AML-193 (cell line): ENCODE results near the gene FIBCD1.

Experiments used
- DNase-seq, 2 experiments: peaks; one replicate each; lab custom pipeline; 2025; lab: John Stamatoyannopoulos, UW

Gene FIBCD1

DNA sequence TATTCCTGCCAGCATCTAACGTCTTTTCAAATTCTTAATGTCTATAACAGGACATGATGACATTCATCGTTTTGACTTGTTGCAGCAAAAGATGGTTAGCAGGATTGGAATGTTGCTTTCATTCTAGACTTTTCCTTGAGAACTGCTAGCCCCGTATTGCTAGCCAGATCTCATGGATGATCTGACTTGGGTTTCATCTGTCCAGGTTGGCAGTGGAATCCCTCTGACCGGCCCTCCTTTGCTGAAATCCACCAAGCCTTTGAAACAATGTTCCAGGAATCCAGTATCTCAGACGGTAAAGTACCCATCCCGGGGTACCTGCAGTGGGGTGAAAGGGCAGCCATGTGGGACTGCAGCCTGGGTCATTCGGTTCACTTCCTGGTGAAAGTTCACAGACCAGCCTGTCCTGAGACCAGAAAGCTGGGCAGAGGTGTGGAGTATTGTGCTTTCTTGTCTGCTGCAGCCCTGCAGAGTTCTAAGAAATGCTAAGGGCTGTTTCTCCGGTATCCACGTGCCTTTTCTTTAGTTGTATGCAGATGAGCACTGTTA, 59.1 kb downstream of the FIBCD1 start:
- DNase-seq = no peak

DNA sequence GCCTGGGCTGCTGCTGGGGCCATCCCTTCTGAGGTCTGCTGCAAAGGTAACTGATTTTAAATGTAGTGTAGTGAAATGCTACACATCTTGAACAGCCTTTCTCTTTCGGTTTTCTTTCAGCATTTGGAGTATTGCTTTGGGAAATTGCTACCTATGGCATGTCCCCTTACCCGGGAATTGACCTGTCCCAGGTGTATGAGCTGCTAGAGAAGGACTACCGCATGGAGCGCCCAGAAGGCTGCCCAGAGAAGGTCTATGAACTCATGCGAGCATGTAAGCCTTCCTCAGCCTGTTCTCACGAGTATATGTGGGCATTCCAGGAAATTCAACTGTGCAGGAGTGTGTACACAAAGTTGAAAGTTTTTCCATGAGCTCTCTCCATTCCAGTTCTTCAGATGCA, 60.8 kb downstream of the FIBCD1 start:
- no peak for DNase-seq

- DNase-seq = no peak
Measured at GRCh38 chr9:130877300-130877699, 61.7 kb downstream of the FIBCD1 start.

- DNase-seq = no peak
Measured at GRCh38 chr9:130874783-130875182, 64.3 kb downstream of the FIBCD1 start.

GRCh38 chr9:130873966-130874365, 65.1 kb downstream of the FIBCD1 start:
- no peak for DNase-seq

GRCh38 chr9:130872912-130873503, 66.0 kb downstream of the FIBCD1 start:
- no peak for DNase-seq

DNA sequence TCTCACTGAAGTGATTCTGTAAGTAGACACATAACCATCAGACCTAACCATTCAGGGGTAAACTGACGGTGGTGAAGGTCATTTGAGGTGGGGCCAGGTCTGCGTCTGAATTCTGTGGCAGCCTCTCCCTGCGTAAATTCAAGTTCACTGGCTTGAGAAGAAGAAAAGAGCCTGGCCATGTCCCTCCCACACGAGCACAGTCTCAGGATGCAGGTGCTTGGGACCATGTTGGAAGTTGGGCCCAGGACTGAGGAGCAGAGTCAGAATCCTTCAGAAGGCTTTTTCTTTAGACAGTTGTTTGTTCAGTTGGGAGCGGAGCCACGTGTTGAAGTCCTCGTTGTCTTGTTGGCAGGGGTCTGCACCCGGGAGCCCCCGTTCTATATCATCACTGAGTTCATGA, 66.5 kb downstream of the FIBCD1 start:
- DNase-seq = no peak

DNA sequence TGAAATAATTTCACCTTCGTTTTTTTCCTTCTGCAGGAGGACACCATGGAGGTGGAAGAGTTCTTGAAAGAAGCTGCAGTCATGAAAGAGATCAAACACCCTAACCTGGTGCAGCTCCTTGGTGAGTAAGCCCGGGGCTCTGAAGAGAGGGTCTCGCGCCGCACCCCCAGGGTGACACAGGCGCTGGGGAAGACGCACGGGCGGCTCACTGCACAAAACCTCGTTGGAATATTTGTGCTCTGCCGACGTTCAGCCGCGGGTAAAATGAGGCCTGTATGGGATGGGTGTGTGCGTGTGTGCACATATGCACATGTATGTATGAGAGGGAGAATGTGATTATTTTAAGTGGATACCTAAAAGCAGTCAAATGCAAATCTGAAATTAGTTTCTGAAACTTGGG, 67.0 kb downstream of the FIBCD1 start:
- DNase-seq = no peak

GRCh38 chr9:130871395-130872062, 67.5 kb downstream of the FIBCD1 start:
- DNase-seq = no peak

DNA sequence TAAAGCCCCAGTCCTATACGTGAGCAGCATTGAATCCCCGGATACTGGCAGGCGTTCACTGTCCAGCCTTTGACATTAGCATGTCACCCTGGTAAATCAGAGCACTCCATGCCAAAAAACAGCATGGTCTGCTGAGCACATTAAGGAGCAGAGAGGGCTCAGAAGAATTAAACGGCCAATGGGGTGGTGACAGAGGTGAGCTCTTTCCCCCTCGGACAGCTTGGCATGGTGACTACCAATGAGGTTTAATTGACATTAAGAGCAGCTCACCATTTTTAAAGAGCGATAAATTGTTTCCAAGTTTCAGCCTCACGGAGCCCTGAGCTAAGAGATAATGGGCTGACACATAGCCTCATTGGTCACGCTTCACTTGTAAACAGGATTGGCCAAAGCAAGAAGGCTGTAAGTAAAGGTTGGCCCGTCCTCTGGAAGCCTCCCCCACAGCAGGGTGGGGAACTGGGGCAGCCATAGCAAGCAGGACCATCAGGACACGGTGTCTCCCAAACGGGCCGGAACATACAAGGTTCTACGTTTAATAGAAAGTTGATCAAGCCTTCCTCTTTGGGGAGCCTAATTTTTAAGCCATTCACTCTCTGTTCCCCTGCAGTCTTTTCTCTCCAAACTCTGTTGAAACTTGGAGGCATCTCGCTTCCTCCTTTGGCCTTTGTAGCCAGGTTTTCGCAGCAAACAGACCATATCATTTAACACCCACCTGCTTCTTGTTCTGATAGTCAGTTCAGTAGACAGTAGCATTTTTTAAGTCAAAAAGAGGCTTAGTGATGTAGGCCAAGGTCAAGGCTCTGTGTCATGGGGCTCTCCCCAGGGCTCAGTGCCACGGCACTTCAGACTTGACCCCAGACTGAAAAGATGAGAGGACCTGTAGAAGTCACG, 68.3 kb downstream of the FIBCD1 start:
- DNase-seq = no peak

GRCh38 chr9:130869250-130869649, 69.8 kb downstream of the FIBCD1 start:
- DNase-seq = no peak

- no peak for DNase-seq
Measured at GRCh38 chr9:130868230-130868629, 70.8 kb downstream of the FIBCD1 start.

DNA sequence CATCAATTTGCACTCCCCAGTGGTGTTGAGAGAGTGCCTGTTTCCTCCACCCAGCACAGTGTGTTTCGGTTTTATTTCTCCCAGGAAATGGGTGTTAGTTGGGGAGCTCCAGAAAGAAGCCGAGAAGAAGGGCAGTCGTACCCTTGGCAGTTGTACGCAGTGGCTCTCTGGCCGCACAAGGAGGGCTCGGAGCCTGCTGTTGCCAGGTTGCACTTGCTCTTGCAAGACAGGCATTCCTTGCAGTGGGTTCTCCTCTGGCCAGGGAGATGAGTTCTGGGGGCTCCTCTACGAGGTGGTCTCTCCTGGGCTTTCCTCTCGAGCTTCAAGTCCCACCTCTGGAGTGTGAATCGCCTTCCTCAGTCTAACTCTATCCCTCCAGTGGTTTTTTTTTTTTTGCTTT, 71.5 kb downstream of the FIBCD1 start:
- no peak for DNase-seq

GRCh38 chr9:130866474-130866965, 72.5 kb downstream of the FIBCD1 start:
- DNase-seq = peak; percentile 70 to 80

DNA sequence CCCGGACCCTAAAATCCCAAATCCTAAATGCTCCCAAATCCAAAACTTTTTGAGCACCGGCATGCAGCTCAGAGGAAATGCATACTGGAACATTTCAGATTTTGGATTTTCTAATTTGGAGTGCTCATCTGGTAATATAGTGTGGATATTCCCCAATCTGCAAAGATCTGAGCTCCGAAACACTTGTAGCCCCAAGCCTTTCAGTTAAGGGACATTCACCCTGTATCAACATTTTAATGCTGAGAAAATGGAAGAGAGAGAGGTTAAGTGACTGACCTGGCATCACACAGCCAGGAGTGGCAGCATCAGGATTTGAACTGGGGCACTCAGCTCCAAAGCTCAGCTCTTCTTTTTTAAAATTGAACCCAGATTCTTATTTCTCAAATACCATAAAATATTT, 73.1 kb downstream of the FIBCD1 start:
- no peak for DNase-seq

- no peak for DNase-seq
Measured at GRCh38 chr9:130864541-130864940, 74.5 kb downstream of the FIBCD1 start.

DNA sequence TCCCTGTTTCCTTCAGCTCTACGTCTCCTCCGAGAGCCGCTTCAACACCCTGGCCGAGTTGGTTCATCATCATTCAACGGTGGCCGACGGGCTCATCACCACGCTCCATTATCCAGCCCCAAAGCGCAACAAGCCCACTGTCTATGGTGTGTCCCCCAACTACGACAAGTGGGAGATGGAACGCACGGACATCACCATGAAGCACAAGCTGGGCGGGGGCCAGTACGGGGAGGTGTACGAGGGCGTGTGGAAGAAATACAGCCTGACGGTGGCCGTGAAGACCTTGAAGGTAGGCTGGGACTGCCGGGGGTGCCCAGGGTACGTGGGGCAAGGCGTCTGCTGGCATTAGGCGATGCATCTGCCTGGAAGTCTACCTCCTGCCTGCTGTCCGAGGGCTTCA, 76.3 kb downstream of the FIBCD1 start:
- no peak for DNase-seq

DNA sequence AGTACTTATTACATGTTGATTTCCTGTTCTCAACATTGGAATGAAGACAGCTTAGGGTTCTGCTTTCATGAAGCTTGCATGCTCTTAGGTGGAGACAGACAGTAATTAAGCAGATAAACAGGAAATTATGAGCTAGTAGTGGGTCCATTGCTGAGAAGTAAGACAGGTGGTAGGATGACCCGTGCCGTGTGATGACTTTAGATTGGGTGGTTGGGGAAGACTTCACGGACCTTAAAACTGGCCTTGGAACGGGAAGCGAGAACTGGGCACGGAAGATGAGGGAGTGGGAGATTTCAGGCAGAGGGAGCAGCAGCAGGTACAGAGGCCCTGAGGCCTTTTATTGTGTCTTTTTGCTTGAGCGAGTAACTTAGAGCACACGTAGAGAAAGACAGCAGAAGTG, 76.8 kb downstream of the FIBCD1 start:
- no peak for DNase-seq

GRCh38 chr9:130861372-130862180, 77.5 kb downstream of the FIBCD1 start:
- no peak for DNase-seq

DNA sequence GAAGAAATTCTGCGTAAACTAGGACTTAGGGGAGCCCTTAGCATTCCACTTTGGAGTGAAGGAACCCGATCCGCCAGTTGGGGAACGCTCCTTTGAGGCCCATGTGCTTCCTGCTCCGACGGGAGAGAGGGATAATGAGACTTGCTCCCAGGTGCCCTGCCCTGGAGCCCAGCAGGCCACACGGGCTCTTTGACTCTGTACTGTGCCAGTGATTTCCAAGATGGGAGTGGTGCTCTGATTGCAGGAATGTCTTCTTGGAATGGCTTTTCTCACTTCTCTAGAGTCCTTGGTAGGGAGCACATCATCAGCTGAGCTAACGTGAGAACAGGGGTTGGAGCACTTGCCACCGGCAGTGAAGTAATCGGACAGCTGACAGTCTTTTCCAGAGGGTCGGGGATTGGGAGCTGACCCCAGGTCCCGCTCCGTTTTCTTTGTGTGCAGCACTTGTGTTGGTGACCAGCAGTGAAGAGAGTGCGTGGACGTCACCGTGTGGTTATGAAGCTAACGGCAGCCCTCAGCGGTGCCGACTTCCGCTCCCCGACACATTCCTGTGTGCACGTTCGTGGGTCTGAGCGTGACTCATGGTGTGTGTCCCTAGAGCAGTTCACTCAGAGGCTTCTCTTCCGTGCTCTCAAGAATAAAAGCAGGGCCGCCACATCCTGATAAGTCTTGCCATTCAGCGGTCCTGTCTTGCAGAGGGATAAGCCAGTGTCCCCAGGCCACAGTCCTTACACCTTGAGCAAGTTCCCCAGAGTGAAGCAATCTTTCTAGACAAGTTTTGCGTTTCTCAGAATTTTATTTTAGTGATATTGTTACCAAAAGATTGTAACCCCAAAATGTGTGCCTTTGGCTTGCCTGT, 78.4 kb downstream of the FIBCD1 start:
- DNase-seq = no peak
